HepG2 (cell line): ENCODE data around the gene KRTAP10-2. TPM values are rescaled to one million over a fixed set of nuclear protein-coding genes. Genes with fewer than 3 reads are reported as not detected.
A peak's percentile ranks its signal among the peaks of the same experiment; 100 is the strongest.

Source experiments
- AGO1 ChIP-seq: fragments of 200-400 bp; formaldehyde crosslinking; IDR thresholded peaks from 2 replicates; pipeline ENCODE4 v1.6.1; 2017; ENCODE audit warnings: mild to moderate bottlenecking, low read depth, low read length, moderate library complexity; ENCODE audit not compliant: poor library complexity, severe bottlenecking
- DPF2 ChIP-seq: sonication (generic); formaldehyde crosslinking; IDR thresholded peaks from 2 replicates; pipeline ENCODE4 v1.4.0; 2020; ENCODE audit warnings: mild to moderate bottlenecking, low read depth, missing genetic modification reagents, borderline replicate concordance
- HNF4G ChIP-seq, 2 experiments: sonication (generic) in 1 of 2; formaldehyde crosslinking in 1 of 2; IDR thresholded peaks; 2 replicates each; pipeline versions ENCODE4 v1.4.0 to v1.6.1; 2011 to 2020; ENCODE audit warnings: borderline replicate concordance in 2 of 2, low read depth in 2 of 2, mild to moderate bottlenecking in 2 of 2, low read length in 1 of 2, missing genetic modification reagents in 1 of 2, moderate library complexity in 1 of 2
- KAT7 ChIP-seq: IDR thresholded peaks from 2 replicates; pipeline ENCODE4 v1.6.1; 2018; ENCODE audit warnings: borderline replicate concordance, missing compliant biosample characterization
- KLF9 ChIP-seq: IDR thresholded peaks from 2 replicates; pipeline ENCODE4 v1.6.1; 2016; ENCODE audit warnings: low read depth
- MLLT10 ChIP-seq: sonication (generic); formaldehyde crosslinking; IDR thresholded peaks from 2 replicates; pipeline ENCODE4 v1.4.0; 2020; ENCODE audit warnings: missing genetic modification reagents
- NBN ChIP-seq: fragments of 450-650 bp; conservative IDR thresholded peaks from 2 replicates; pipeline ENCODE4 v1.6.1; 2017
- NFRKB ChIP-seq: fragments of 450-650 bp; IDR thresholded peaks from 2 replicates; pipeline ENCODE4 v1.6.1; 2017
- RCOR2 ChIP-seq: IDR thresholded peaks from 2 replicates; pipeline ENCODE4 v1.6.1; 2016; ENCODE audit warnings: missing biosample characterization, missing genetic modification reagents
- SMAD9 ChIP-seq: sonication (generic); formaldehyde crosslinking; IDR thresholded peaks from 2 replicates; pipeline ENCODE4 v1.5.1; 2020; ENCODE audit warnings: mild to moderate bottlenecking, missing genetic modification reagents
- TFDP1 ChIP-seq: IDR thresholded peaks from 2 replicates; pipeline ENCODE4 v1.6.1; 2016; ENCODE audit warnings: missing compliant biosample characterization, missing genetic modification reagents, borderline replicate concordance
- TGIF2 ChIP-seq: IDR thresholded peaks from 2 replicates; pipeline ENCODE4 v1.6.1; 2016; ENCODE audit warnings: control low read depth, missing compliant biosample characterization
- TSC22D2 ChIP-seq: sonication (generic); formaldehyde crosslinking; IDR thresholded peaks from 2 replicates; pipeline ENCODE4 v1.5.1; 2020; ENCODE audit warnings: missing genetic modification reagents, mild to moderate bottlenecking, borderline replicate concordance
- YEATS2 ChIP-seq: sonication (generic); formaldehyde crosslinking; IDR thresholded peaks from 2 replicates; pipeline ENCODE4 v1.4.0; 2020; ENCODE audit warnings: missing genetic modification reagents, borderline replicate concordance
- ZHX1 ChIP-seq: sonication (generic); formaldehyde crosslinking; IDR thresholded peaks from 2 replicates; pipeline ENCODE4 v1.8.1; 2022; ENCODE audit warnings: low read depth, mild to moderate bottlenecking, missing genetic modification reagents
- ZNF331 ChIP-seq: sonication (generic); formaldehyde crosslinking; IDR thresholded peaks from 2 replicates; pipeline ENCODE4 v1.4.0; 2020; ENCODE audit warnings: missing genetic modification reagents
- ZNF552 ChIP-seq: sonication (generic); formaldehyde crosslinking; IDR thresholded peaks from 2 replicates; pipeline ENCODE4 v1.9.0; 2022; ENCODE audit warnings: missing genetic modification reagents, mild to moderate bottlenecking, borderline replicate concordance
- ZNF574 ChIP-seq: sonication (generic); formaldehyde crosslinking; IDR thresholded peaks from 2 replicates; pipeline ENCODE4 v1.4.0; 2020; ENCODE audit warnings: missing genetic modification reagents
- ZNF616 ChIP-seq: sonication (generic); formaldehyde crosslinking; IDR thresholded peaks from 2 replicates; pipeline ENCODE4 v1.5.0; 2020; ENCODE audit warnings: low read depth, mild to moderate bottlenecking, missing genetic modification reagents
- ZNF782 ChIP-seq: sonication (generic); formaldehyde crosslinking; IDR thresholded peaks from 2 replicates; pipeline ENCODE4 v1.4.0; 2020; ENCODE audit warnings: missing genetic modification reagents, mild to moderate bottlenecking, borderline replicate concordance
- ZSCAN31 ChIP-seq: sonication (generic); formaldehyde crosslinking; IDR thresholded peaks from 2 replicates; pipeline ENCODE4 v1.5.0; 2020; ENCODE audit warnings: low read depth, mild to moderate bottlenecking, missing genetic modification reagents
- polyA plus RNA-seq, 8 experiments: library from polyadenylated mRNA; depleted of rRNA in 3 of 8; stranded (reverse) in 7 of 8; unstranded in 1 of 8; fragments of >200 nt; fragmentation: Illumina TruSeq in 4 of 8; extraction: Trizol in 4 of 8; gene quantifications; 2 replicates each; pipeline versions ENCODE4 v1.2.1 to v1.2.3, GENCODE V29; 2011 to 2016; ENCODE audit warnings: low read depth in 4 of 8, missing spikeins in 1 of 8, mixed read lengths in 1 of 8; ENCODE audit not compliant: insufficient read depth in 1 of 8
- total RNA-seq, 5 experiments: library from RNA; depleted of rRNA; stranded (reverse); fragments of >200 nt; fragmentation: Illumina TruSeq; extraction: Trizol; gene quantifications; 2 replicates each; pipeline ENCODE4 v1.2.3, GENCODE V29; 2016; ENCODE audit warnings: low read depth in 1 of 5
- TF ChIP-seq, protein P1 (sequence below): sonication (generic); formaldehyde crosslinking; IDR thresholded peaks from 2 replicates; pipeline ENCODE4 v1.5.1; 2020; ENCODE audit warnings: missing genetic modification reagents, mild to moderate bottlenecking, borderline replicate concordance

KRTAP10-2 gene
- total and polyA plus RNA-seq, 2 of the 13 experiments (the other 11 are each of a cell fraction or from before 2014, with no cell fraction given) = not detected

- peak; percentile 81; the same call in 1 of the 2 replicates for TF ChIP-seq TFDP1 (CRISPR knock-in tag)
- TF ChIP-seq RCOR2 (CRISPR knock-in tag) = no peak
- no peak for TF ChIP-seq TSC22D2
- TF ChIP-seq NBN = no peak
- TF ChIP-seq ZNF552 (CRISPR knock-in tag) = no peak
- TF ChIP-seq SMAD9 (CRISPR knock-in tag) = no peak
- TF ChIP-seq ZNF574 (CRISPR knock-in tag) = no peak
- 0 out of 2 replicates have a peak, but pooled peaks have one; percentile 56 for TF ChIP-seq ZHX1 (CRISPR knock-in tag)
- no peak for TF ChIP-seq AGO1
- TF ChIP-seq YEATS2 (CRISPR knock-in tag) = no peak
- TF ChIP-seq ZNF616 (CRISPR knock-in tag) = no peak
- peak; percentile 74 for TF ChIP-seq ZNF331
- TF ChIP-seq, protein P1, sequence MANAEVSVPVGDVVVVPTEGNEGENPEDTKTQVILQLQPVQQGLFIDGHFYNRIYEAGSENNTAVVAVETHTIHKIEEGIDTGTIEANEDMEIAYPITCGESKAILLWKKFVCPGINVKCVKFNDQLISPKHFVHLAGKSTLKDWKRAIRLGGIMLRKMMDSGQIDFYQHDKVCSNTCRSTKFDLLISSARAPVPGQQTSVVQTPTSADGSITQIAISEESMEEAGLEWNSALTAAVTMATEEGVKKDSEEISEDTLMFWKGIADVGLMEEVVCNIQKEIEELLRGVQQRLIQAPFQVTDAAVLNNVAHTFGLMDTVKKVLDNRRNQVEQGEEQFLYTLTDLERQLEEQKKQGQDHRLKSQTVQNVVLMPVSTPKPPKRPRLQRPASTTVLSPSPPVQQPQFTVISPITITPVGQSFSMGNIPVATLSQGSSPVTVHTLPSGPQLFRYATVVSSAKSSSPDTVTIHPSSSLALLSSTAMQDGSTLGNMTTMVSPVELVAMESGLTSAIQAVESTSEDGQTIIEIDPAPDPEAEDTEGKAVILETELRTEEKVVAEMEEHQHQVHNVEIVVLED (CRISPR knock-in tag) = no peak; the same call in 1 of the 2 replicates
- TF ChIP-seq ZNF782 (CRISPR knock-in tag) = no peak
- no peak for TF ChIP-seq NFRKB
- peak; percentile 90 for TF ChIP-seq TGIF2 (CRISPR knock-in tag)
- peak; percentile 83; the same call in 1 of the 2 replicates for TF ChIP-seq HNF4G (IDR thresholded peaks at IDR 0.05; ENCODE audit: borderline replicate concordance, low read depth, low read length)
- peak; percentile 49; the same call in 1 of the 2 replicates for TF ChIP-seq HNF4G (CRISPR knock-in tag; IDR thresholded peaks at IDR 0.05; ENCODE audit: borderline replicate concordance, low read depth)
- TF ChIP-seq MLLT10 = no peak
- TF ChIP-seq KAT7 (CRISPR knock-in tag) = no peak
- TF ChIP-seq ZSCAN31 (CRISPR knock-in tag) = peak; percentile 65; the same call in 1 of the 2 replicates
- TF ChIP-seq DPF2 (CRISPR knock-in tag) = peak; percentile 66; the same call in 1 of the 2 replicates
- TF ChIP-seq KLF9 (CRISPR knock-in tag) = no peak
Observed at GRCh38 chr21:44505673-44506278, 45.5 kb downstream of the KRTAP10-2 start (continued).
